Inferior parietal cortex (tissue), 1 donor: Measurements from ENCODE around the gene ARCN1.
A peak's percentile ranks its signal among the peaks of the same experiment; 100 is the strongest.
"Not testable (repeated sequence)": the region's sequence is repeated elsewhere in the genome, so short reads cannot be mapped to it uniquely, and the experiment has no call there.

ENCODE experiments used
- DNase-seq: peaks from one replicate; pipeline ENCODE4 v3.0.0-alpha.2; 2016; ENCODE audit errors: extremely low spot score

Gene ARCN1

DNA sequence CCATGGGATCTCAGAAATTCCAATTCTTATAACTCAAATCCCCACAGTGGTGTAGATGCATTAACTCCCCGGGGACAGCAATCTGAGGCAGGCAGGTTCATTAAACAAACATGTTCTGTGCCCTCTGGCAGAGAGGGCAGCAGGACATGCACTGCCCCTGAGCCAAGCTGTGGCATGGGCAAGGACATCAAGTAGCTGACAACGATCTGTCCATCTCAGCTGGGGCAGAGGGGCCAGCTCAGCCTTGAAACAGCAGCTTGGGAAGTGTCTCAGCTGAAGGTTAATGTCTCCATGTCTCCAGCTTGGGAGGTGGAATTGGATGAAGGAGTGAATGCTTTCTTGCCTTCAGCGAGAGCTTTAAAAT, 27.6 kb upstream of the ARCN1 start:
- DNase-seq: no peak

DNA sequence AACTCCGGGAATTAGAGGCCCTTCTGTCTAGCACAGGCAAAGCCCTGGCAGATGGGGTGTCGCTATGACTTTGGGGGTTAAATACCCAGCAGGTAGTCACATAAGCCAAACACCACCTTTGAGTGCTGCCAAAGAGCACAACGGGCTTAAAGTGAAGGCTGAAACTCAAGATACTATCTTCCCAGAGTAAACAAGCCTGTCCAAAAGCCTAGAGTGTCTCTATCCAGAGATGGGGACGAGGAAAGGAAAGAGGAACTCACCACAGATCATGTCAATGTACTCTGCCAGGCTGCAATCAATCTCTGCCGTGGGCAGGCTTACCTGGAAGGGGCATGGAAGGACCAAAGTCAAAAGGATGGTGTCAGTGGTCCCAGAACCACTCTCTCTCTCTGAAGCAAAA, 26.7 kb upstream of the ARCN1 start:
- no peak for DNase-seq

DNA sequence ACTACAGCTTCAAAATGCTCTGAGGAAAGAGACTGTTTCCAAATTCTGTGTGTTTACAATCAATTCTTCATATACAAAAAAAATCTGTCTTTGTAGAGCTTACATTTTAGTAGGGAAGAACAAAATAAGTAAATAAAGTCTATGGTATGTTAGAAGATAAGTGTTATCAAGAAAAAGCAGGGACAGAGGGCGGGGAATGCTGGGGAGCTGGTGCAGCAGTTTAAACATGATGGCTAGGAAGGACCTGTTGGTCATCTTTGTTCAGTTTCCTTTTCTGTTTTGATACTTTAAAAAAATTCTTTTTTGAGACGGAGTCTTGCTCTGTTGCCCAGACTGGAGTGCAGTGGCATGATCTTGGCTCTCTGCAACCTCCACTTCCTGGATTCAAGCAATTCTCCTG, 25.1 kb upstream of the ARCN1 start:
- no peak for DNase-seq

DNA sequence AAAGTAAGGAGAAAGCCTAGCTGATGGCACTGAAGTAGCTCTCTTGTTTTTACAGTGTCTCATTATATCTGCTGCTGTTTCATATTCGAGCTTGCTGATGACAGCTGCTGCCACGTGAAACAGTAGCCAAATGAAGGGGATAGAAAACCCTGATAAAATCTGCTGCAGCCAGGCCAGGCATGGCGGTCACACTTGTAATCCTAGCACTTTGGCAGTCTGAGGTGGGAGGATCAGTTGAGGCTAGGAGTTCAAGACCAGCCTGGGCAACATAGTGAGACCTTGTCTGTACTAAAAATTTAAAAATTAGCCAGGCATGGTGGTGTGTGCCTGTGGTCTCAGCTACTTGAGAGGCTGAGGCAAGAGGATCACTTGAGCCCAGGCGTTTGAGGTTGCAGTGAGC, 19.9 kb upstream of the ARCN1 start:
- no peak for DNase-seq

- no peak for DNase-seq
Measured at GRCh38 chr11:118560806-118561205, 11.4 kb upstream of the ARCN1 start.

DNA sequence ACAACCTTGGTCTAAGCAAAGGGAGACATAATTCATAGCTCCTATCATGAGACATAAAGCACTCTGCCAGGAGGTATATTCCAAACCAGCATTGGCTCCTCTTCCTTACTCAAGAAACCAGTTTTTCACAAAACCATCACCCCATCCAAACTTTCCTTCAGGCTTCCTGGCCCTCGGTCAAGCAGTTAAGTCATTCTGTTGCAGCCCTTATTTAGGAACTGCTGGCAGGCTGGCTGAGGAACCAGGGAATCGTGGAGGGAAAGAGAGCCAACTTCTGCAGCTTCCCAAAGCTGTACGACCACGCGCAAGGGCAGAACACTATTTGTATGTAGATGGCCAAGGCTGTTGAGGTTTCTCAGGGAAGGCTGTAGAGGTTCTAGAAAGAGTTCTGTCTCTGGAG, 7.2 kb upstream of the ARCN1 start:
- DNase-seq: peak; percentile 7

- DNase-seq: no peak
Measured at GRCh38 chr11:118569670-118570069, 2.5 kb upstream of the ARCN1 start.

DNA sequence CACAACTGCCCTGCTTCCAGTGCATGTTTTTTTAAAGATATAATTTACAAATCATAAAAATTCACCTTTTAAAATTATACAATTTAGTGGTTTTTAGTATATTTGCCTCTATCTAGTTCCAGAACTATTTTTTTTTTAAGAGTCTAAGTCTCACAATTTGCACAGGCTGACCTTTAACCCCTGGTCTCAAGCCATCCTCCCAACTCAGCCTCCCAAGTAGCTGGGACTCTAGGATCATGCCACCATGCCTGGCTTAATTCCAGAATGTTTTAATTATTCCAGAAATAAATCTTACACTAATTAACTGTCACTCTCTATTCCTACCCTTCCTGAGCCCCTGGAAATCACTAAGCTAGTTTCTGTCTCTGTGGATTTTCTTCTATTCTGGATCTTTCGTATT, 1.4 kb upstream of the ARCN1 start:
- no peak for DNase-seq

GRCh38 chr11:118571701-118572060, 528 bp upstream of the ARCN1 start:
- DNase-seq: not testable (repeated sequence)

DNA sequence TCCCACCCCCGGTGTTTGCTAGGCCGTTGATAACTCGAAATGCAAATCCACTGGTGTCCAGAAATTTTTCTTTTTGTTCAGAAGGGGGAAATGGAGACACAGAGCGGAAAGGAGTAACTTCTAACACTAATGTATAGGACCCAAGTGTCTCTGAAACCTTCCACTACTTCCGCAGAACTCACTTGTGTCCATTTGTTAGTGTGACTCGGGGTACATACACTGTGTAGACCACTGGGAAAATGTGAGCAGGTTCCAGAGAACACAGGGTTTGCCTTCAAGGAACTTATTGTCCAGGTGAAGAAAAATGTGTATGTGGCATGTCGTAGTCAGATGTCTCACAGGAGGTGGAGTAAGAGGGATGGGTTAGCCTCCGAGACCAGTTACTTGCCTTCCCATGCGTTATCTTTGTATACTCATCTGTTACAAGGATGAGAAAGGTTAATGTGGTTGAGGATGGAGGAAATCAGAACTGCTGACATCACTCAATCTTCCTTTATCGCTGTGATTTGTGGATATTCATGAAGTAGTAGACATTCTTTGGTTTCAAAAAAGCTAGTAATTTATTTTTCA, 857 bp downstream of the ARCN1 start:
- DNase-seq: no peak

DNA sequence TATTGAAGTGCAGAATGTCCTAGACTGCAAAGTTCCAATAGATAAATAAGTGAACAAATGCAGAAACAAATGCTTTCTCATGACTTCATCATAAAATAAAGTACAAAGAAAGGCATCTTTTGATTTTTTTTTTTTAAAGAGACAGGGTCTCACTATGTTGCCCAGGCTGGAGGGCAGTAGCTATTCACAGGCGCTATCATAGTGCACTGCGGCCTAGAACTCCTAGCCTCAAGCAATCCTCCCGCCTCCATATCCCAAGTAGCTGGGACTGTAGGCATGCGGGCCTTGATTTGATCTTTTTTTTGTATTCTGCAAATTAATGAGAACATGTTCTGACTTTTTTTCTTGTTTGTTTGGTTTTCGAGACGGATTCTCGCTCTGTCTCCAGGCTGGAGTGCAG, 2.4 kb downstream of the ARCN1 start:
- DNase-seq: no peak

DNA sequence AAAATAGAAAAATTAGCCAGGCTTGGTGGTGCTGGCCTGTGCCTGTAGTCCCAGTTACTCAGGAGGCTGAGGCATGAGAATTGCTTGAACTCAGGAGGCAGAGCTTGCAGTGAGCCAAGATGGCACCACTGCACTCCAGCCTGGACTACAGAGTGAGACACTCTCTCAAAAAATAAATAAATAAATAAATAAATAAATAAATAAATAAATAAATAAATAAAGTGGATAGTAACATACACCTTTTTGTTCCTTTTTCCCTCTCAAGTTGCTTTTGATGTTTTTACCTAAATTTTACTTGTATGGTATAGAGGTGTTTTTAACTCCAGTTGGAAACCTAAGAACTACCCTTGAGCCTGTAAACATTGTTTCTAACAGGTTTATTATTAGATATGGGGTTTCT, 5.8 kb downstream of the ARCN1 start:
- not testable (repeated sequence) for DNase-seq

DNA sequence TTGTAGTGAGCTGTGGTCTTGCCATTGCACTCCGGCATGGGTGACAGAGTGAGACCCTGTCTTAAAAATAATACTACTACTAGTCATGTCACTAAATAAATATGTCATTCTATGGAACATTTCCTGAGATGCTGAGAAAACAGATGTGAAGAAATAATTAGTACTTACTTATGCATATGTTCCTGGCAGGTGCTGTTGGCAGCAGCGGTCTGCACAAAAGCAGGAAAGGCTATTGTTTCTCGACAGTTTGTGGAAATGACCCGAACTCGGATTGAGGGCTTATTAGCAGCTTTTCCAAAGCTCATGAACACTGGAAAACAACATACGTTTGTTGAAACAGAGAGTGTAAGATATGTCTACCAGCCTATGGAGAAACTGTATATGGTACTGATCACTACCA, 8.8 kb downstream of the ARCN1 start:
- no peak for DNase-seq

GRCh38 chr11:118587952-118588351, 15.7 kb downstream of the ARCN1 start:
- no peak for DNase-seq

DNA sequence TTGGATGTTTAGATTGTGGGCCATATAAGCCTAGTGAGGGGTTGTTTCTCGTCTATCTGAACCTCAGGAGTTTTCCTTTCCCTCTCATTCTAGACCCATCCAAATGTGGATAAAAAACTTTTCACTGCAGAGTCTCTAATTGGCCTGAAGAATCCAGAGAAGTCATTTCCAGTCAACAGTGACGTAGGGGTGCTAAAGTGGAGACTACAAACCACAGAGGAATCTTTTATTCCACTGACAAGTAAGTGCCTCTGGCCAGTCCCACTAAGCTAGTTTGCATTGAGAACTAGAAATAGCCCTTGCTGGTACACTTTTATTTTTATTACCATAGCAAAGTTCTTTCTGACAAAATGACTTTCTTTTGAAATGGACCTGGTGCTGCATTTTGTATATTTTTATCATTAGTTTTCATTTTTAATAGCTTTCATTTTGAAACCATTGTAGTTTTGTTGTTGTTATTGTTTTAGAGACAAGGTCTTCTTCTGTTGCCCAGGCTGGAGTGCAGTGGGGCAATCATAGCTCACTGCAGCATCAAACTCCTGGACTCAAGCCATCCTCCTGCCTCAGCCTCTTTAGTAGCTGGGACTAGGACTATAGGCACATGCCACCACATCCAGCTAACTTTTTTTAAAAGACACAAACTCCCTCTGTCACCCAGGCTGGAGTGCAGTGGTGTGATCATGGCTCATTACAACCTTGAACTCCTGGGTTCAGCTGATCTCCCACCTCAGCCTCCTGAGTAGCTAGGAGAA, 20.6 kb downstream of the ARCN1 start:
- no peak for DNase-seq

GRCh38 chr11:118594984-118595383, 22.8 kb downstream of the ARCN1 start:
- peak; percentile 83 for DNase-seq

DNA sequence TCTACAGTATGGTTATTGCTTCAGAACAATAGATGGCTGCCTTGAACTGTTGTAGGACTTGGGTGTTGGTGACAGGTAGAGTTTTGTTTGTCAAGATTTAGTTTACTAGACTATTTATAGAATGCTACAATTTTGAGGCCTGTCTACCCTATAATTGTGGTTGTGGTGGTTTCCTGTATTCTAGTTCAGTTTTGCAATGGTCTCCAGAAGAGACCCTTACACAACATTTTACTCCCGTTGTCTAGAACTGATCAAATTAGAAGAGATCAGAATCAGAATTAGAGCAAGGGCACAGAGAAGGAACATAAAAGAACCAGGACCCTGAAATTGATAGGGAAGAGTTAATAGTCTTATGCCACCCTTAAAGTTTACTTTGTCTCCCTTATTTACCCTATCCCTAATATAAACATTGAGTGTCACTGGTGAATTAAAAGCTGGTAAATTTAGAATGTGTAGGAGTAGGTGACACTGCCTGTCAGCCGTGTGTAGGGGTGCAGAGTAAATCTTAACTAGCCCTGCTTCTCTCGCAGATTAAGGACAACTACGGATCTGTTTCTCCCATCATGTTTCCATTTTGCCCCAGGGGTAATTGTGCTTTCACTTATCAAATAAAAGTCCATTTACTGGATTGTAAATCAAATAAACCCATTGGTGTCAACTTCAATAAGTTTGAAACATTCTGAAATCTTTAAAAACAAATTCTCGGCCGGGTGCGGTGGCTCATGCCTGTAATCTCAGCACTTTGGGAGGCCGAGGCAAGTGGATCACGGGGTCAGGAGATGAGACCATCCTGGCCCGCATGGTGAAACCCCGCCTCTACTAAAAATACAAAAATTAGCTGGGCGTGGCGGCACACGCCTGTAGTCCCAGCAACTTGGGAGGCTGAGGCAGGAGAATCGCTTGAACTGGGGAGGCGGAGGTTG, 24.3 kb downstream of the ARCN1 start:
- no peak for DNase-seq

DNA sequence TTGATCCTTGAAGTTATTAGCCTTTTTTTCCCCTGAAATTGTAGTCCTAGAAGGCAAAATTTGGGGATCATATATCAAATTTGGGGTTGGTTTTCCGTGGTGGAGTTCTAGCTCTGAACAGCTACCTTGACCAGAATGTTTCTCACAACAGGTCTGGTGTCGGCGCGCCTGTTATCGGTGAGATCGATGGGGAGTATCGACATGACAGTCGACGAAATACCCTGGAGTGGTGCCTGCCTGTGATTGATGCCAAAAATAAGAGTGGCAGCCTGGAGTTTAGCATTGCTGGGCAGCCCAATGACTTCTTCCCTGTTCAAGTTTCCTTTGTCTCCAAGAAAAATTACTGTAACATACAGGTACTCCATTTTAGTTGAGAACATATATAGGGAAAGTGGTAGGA, 25.3 kb downstream of the ARCN1 start:
- DNase-seq: no peak

GRCh38 chr11:118602331-118602730, 30.1 kb downstream of the ARCN1 start:
- peak; percentile 15 for DNase-seq

GRCh38 chr11:118603709-118604108, 31.5 kb downstream of the ARCN1 start:
- not testable (repeated sequence) for DNase-seq

GRCh38 chr11:118604566-118604965, 32.4 kb downstream of the ARCN1 start:
- no peak for DNase-seq

GRCh38 chr11:118605116-118605867, 33.1 kb downstream of the ARCN1 start:
- peak; percentile 38 for DNase-seq
